ENCODE results near the gene DAP. TPM values are rescaled to one million over a fixed set of nuclear protein-coding genes. Genes with fewer than 3 reads are reported as not detected.
A peak's percentile ranks its signal among the peaks of the same experiment; 100 is the strongest.

DAP gene
- total and polyA plus RNA-seq, 2 of the 13 experiments (the other 11 are each of a cell fraction or from before 2014, with no cell fraction given), result 22.0 to 57.5 TPM

DNA sequence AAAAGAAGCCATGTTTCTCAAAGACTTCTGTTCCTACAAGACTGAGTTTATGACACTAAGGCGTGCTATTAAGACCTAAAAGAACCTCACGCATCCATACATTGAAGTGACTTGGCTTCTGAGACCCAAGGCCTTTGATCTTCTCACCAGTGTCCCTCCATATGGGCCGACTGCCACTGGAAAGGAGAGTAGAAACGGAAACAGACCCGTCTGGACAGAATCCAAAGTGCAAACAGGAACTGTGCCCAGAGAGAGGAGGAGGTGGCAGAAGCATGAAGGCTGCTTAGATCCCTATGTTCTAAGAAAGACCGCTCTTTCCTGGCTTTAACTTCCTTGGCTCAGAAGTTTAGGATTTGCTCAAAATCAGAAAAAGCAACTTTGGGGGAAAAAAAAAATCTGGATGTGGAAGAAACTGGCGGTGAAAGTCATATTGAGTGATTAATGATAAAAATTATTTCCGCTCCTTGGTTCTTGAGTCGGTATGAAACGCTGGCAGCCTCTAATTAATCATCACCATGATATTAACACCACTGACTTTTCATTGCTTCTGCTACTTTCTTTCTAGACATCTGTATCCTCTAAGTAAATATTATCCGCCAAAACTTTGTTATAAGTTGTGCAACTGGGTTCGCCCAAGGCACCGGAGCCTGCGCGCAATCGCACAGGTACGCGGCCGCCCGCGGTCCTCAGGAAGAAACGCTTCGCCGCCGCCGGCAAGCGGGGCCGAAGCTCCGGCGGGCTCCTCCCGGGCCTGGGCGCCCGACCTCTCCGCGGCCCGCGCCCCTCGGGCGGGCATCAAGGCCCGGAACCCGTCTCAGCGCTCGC is 726 bp downstream of the DAP start (continued):
- TF ChIP-seq, protein P1, sequence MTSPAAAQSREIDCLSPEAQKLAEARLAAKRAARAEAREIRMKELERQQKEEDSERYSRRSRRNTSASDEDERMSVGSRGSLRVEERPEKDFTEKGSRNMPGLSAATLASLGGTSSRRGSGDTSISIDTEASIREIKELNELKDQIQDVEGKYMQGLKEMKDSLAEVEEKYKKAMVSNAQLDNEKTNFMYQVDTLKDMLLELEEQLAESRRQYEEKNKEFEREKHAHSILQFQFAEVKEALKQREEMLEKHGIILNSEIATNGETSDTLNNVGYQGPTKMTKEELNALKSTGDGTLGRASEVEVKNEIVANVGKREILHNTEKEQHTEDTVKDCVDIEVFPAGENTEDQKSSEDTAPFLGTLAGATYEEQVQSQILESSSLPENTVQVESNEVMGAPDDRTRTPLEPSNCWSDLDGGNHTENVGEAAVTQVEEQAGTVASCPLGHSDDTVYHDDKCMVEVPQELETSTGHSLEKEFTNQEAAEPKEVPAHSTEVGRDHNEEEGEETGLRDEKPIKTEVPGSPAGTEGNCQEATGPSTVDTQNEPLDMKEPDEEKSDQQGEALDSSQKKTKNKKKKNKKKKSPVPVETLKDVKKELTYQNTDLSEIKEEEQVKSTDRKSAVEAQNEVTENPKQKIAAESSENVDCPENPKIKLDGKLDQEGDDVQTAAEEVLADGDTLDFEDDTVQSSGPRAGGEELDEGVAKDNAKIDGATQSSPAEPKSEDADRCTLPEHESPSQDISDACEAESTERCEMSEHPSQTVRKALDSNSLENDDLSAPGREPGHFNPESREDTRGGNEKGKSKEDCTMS (CRISPR knock-in tag; conservative IDR thresholded peaks at IDR 0.05), result no peak
- TF ChIP-seq ARID2 (CRISPR knock-in tag; IDR thresholded peaks at IDR 0.05; ENCODE audit: borderline replicate concordance) (no peak), ZNF564 (CRISPR knock-in tag; IDR thresholded peaks at IDR 0.05) (no peak), ZNF382 (CRISPR knock-in tag; IDR thresholded peaks at IDR 0.05; ENCODE audit: borderline replicate concordance) (no peak), ARNTL (CRISPR knock-in tag; IDR thresholded peaks at IDR 0.05) (no peak), GPN1 (CRISPR knock-in tag; IDR thresholded peaks at IDR 0.05; ENCODE audit: borderline replicate concordance) (no peak), CCDC6 (CRISPR knock-in tag; IDR thresholded peaks at IDR 0.05) (no peak), GFI1 (CRISPR knock-in tag; IDR thresholded peaks at IDR 0.05; ENCODE audit: borderline replicate concordance) (no peak), SCMH1 (CRISPR knock-in tag; IDR thresholded peaks at IDR 0.05; ENCODE audit: borderline replicate concordance) (no peak), CBX1 (IDR thresholded peaks at IDR 0.05; ENCODE audit: low read depth) (no peak), ZNF572 (CRISPR knock-in tag; IDR thresholded peaks at IDR 0.05) (no peak), RBFOX2 (IDR thresholded peaks at IDR 0.05; ENCODE audit: low read depth, low read length) (peak; percentile 80), ZSCAN20 (CRISPR knock-in tag; IDR thresholded peaks at IDR 0.05; ENCODE audit: borderline replicate concordance) (no peak), ZNF329 (CRISPR knock-in tag; IDR thresholded peaks at IDR 0.05; ENCODE audit: low read depth) (no peak), SMYD3 (CRISPR knock-in tag; IDR thresholded peaks at IDR 0.05) (no peak), CEBPB (IDR thresholded peaks at IDR 0.05; ENCODE audit: borderline replicate concordance, low read depth, low read length) (peak; percentile 76), RNF2 (conservative IDR thresholded peaks at IDR 0.05; ENCODE audit: low read depth) (no peak), SP1 (IDR thresholded peaks at IDR 0.05) (no peak), SP1 (CRISPR knock-in tag; IDR thresholded peaks at IDR 0.05) (no peak), NPAS2 (CRISPR knock-in tag; IDR thresholded peaks at IDR 0.05; ENCODE audit: borderline replicate concordance) (no peak)
- TF ChIP-seq, protein P2, sequence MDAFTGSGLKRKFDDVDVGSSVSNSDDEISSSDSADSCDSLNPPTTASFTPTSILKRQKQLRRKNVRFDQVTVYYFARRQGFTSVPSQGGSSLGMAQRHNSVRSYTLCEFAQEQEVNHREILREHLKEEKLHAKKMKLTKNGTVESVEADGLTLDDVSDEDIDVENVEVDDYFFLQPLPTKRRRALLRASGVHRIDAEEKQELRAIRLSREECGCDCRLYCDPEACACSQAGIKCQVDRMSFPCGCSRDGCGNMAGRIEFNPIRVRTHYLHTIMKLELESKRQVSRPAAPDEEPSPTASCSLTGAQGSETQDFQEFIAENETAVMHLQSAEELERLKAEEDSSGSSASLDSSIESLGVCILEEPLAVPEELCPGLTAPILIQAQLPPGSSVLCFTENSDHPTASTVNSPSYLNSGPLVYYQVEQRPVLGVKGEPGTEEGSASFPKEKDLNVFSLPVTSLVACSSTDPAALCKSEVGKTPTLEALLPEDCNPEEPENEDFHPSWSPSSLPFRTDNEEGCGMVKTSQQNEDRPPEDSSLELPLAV (CRISPR knock-in tag; conservative IDR thresholded peaks at IDR 0.05; ENCODE audit: low read depth), result no peak
- TF ChIP-seq, protein P3, sequence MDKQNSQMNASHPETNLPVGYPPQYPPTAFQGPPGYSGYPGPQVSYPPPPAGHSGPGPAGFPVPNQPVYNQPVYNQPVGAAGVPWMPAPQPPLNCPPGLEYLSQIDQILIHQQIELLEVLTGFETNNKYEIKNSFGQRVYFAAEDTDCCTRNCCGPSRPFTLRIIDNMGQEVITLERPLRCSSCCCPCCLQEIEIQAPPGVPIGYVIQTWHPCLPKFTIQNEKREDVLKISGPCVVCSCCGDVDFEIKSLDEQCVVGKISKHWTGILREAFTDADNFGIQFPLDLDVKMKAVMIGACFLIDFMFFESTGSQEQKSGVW (CRISPR knock-in tag; IDR thresholded peaks at IDR 0.05; ENCODE audit: borderline replicate concordance), result no peak
- TF ChIP-seq, protein P4, sequence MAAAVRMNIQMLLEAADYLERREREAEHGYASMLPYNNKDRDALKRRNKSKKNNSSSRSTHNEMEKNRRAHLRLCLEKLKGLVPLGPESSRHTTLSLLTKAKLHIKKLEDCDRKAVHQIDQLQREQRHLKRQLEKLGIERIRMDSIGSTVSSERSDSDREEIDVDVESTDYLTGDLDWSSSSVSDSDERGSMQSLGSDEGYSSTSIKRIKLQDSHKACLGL (CRISPR knock-in tag; IDR thresholded peaks at IDR 0.05), result no peak

Data from HepG2 (cell line).